Measurements from ENCODE around the gene RNF157.

DNA sequence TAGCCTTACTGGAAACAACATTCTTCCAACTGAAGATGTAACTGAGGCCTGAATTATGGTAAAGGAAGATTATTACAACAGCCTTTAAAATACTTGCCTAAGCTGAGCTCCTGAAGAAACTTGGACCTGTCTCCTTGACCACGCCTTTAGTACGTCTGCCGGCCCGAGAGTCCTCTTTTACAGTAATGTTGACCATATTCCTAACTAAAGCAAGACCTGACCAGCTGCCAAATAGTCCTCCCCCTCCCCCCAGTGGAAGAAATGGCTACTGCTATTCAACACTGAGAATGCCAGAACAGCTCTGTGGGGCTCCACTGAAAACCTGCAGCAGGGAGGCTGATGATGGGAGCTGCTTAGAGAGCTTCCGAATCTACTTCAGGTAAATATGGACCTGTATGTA, 86.7 kb downstream of the RNF157 start:
- TF ChIP-seq, protein P1, sequence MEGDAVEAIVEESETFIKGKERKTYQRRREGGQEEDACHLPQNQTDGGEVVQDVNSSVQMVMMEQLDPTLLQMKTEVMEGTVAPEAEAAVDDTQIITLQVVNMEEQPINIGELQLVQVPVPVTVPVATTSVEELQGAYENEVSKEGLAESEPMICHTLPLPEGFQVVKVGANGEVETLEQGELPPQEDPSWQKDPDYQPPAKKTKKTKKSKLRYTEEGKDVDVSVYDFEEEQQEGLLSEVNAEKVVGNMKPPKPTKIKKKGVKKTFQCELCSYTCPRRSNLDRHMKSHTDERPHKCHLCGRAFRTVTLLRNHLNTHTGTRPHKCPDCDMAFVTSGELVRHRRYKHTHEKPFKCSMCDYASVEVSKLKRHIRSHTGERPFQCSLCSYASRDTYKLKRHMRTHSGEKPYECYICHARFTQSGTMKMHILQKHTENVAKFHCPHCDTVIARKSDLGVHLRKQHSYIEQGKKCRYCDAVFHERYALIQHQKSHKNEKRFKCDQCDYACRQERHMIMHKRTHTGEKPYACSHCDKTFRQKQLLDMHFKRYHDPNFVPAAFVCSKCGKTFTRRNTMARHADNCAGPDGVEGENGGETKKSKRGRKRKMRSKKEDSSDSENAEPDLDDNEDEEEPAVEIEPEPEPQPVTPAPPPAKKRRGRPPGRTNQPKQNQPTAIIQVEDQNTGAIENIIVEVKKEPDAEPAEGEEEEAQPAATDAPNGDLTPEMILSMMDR (IDR thresholded peaks at IDR 0.05): peak in 2 of 7 experiments; percentile 6 to 10
- TF ChIP-seq EP300 (IDR thresholded peaks at IDR 0.05) (no peak), POLR2AphosphoS5 (IDR thresholded peaks at IDR 0.05) (no peak)
